Pancreas (tissue), 10 donors: ENCODE measurements around the gene IGFBP2. TPM values are rescaled to one million over a fixed set of nuclear protein-coding genes. Genes with fewer than 3 reads are reported as not detected.

Experiments used
- ATAC-seq, 4 donors: fragments of 200-7000 bp; cut with Tn5 transposase; one replicate each; pipeline versions ENCODE4 v1.8.0 to v1.9.1; 2020; ENCODE audit warnings: mild to moderate bottlenecking in 4 of 4, moderate library complexity in 4 of 4
- DNase-seq, 6 donors: peaks; one replicate each; pipeline ENCODE4 v3.0.0-alpha.2; 2020
- FAIRE-seq: peaks from 2 replicates; lab custom pipeline; 2012; peaks lifted over from hg19 to GRCh38; lab: Jason Lieb, UNC
- H3K27ac ChIP-seq, 4 donors: fragments of 200-600 bp; sonication (generic); 1 replicate in 3 of 4; 2 replicates in 1 of 4; pipeline versions ENCODE4 v1.5.0 to v1.8.0; 2020
- H3K27me3 ChIP-seq, 4 donors: fragments of 200-600 bp; one replicate each; pipeline ENCODE4 v1.8.0; 2021
- H3K36me3 ChIP-seq, 3 donors: fragments of 200-600 bp; sonication (generic) in 1 of 3; one replicate each; pipeline versions ENCODE4 v1.5.0 to v1.8.0; 2020 to 2021
- H3K4me1 ChIP-seq, 3 donors: fragments of 200-600 bp; one replicate each; pipeline ENCODE4 v1.8.0; 2021
- H3K4me3 ChIP-seq, 4 donors: fragments of 200-600 bp; sonication (generic) in 2 of 4; one replicate each; pipeline versions ENCODE4 v1.5.0 to v1.8.0; 2020 to 2021
- H3K9me3 ChIP-seq, 4 donors: fragments of 200-600 bp; one replicate each; pipeline ENCODE4 v1.8.0; 2021
- CTCF ChIP-seq, 4 donors: fragments of 200-600 bp; sonication (generic) in 3 of 4; IDR thresholded peaks; one replicate each; pipeline versions ENCODE4 v1.5.0 to v1.8.0; 2021; ENCODE audit warnings: antibody characterized with exemption in 4 of 4
- WGBS, 2 donors: extraction: QIAGEN DNeasy Blood & Tissue Kit; methylation state at CpG; one replicate each; pipeline ENCODE4 v1.1.7; 2013; 5-methylcytosine and 5-hydroxymethylcytosine counted together
- intact Hi-C, 3 donors: fragments of 100-400 bp; cut with DNase I; formaldehyde crosslinking; loops; one replicate each; pipeline versions ENCODE4 v1.11.1 to v1.14.2; 2022
- polyA plus RNA-seq, 2 donors: library from polyadenylated mRNA; stranded (reverse); fragments of 200-250 nt; gene quantifications; one replicate each; pipeline ENCODE4 v1.2.3, GENCODE V29; 2013
- total RNA-seq, 6 donors: library from RNA; stranded (reverse); fragmentation: NEBNext Ultra II Directional in 4 of 6; extraction: Animal tissue kit (Norgen Biotek cat#: 25700) in 4 of 6; gene quantifications; one replicate each; pipeline versions ENCODE4 v1.2.1 to v1.2.4, GENCODE V29; 2021 to 2023
- donor health status: healthy with polysubstance abuse.
- donor health status: DM: no; HTN: no; CAD: no; lungs with moderate emphysema.
- donor health status: DM: no; HTN: no; CAD: no.
- donor health status: control.
- donor health status: control.
- donor health status: Bipolar disorder and iron deficiency.
- donor health status: DM: yes; HTN: yes; CAD: no.
- donor health status: DM: no; HTN: no; CAD: no.
- donor health status: DM: no; HTN: no; CAD: no.
- donor health status: DM: yes; HTN: yes; CAD: no.

The IGFBP2 gene
- total and polyA plus RNA-seq, 8 donors: 43.1 to 211 (median 123) TPM

GRCh38 chr2:216679658-216680024 is 46.4 kb downstream of the IGFBP2 start:
- no peak overlapping the region for H3K27ac ChIP-seq
- intact Hi-C loops: loop anchor here in 2 of 3 donors (5.0 to 10.0 kb wide), 3 partner anchors 485 to 1033 kb away; no protein-coding TSS in a partner anchor

GRCh38 chr2:216680951-216681629 is 47.9 kb downstream of the IGFBP2 start:
- no peak for FAIRE-seq
- Histone ChIP-seq H3K4me1 (no peaks in the 10 kb centered on the region), H3K27ac (no peak overlapping the region), H3K27me3 (no peaks in the 10 kb centered on the region), H3K9me3 (no peaks in the 10 kb centered on the region), H3K36me3 (no peaks in the 10 kb centered on the region), H3K4me3 (no peak overlapping the region)
- TF ChIP-seq CTCF (IDR thresholded peaks at IDR 0.05): no peak
- DNase-seq: no peak
- ATAC-seq: no peak
- WGBS, 2 donors: 73 to 75% methylated on average over 10 of the region's 10 CpGs
- intact Hi-C loops: loop anchor here in 2 of 3 donors (5.0 to 10.0 kb wide), 3 partner anchors 484 to 1031 kb away; no protein-coding TSS in a partner anchor

More at GRCh38 chr2:216679658-216680024, 46.4 kb downstream of the IGFBP2 start:
- FAIRE-seq (no peak), ATAC-seq (no peak), DNase-seq (peak in 1 of 6 donors; percentile 44)
- no peaks in the 10 kb centered on the region for H3K36me3 ChIP-seq
- no peaks in the 10 kb centered on the region for H3K27me3 ChIP-seq
- H3K9me3 ChIP-seq: no peaks in the 10 kb centered on the region
- no peak overlapping the region for H3K4me3 ChIP-seq
- H3K4me1 ChIP-seq: no peaks in the 10 kb centered on the region
- 77 to 85% methylated on average over 14 of the region's 14 CpGs for WGBS, 2 donors
- no peak for TF ChIP-seq CTCF (IDR thresholded peaks at IDR 0.05)

GRCh38 chr2:216681683-216682082 is 48.5 kb downstream of the IGFBP2 start:
- intact Hi-C loops: loop anchor here in 2 of 3 donors (5.0 to 10.0 kb wide), 3 partner anchors 483 to 1031 kb away; no protein-coding TSS in a partner anchor
- Histone ChIP-seq H3K9me3 (no peaks in the 10 kb centered on the region), H3K27ac (no peak overlapping the region), H3K36me3 (no peaks in the 10 kb centered on the region), H3K4me3 (no peak overlapping the region), H3K27me3 (no peaks in the 10 kb centered on the region), H3K4me1 (no peaks in the 10 kb centered on the region)
- WGBS, 2 donors: 27 to 34% methylated on average over 2 of the region's 2 CpGs
- no peak for DNase-seq
- no peak for TF ChIP-seq CTCF (IDR thresholded peaks at IDR 0.05)
- no peak for ATAC-seq
- FAIRE-seq: no peak

GRCh38 chr2:216683846-216684245 is 50.6 kb downstream of the IGFBP2 start:
- no peak for TF ChIP-seq CTCF (IDR thresholded peaks at IDR 0.05)
- no peaks in the 10 kb centered on the region for H3K4me1 ChIP-seq
- intact Hi-C loops: loop anchor here in 2 of 3 donors (5.0 to 10.0 kb wide), 3 partner anchors 481 to 1028 kb away; no protein-coding TSS in a partner anchor
- H3K9me3 ChIP-seq: no peaks in the 10 kb centered on the region
- no peaks in the 10 kb centered on the region for H3K36me3 ChIP-seq
- no peak for DNase-seq
- WGBS, 2 donors: 49 to 56% methylated on average over 3 of the region's 3 CpGs
- H3K4me3 ChIP-seq: no peak overlapping the region
- ATAC-seq: peak in 3 of 4 donors; percentile 31 to 80 (median 66)
- no peak for FAIRE-seq
- no peak overlapping the region for H3K27ac ChIP-seq
- H3K27me3 ChIP-seq: peaks cover 0 to 11% (median 0%) of the 10 kb centered on the region in 4 donors
